Activated CD8-positive, alpha-beta T cell treated with anti-CD3 and anti-CD28 coated beads for 36 hours (primary cell): ENCODE data around the gene BBS7. TPM values are rescaled to one million over a fixed set of nuclear protein-coding genes. Genes with fewer than 3 reads are reported as not detected.

Experiments used
- ATAC-seq: fragments of 200-7000 bp; cut with Tn5 transposase; one replicate; pipeline ENCODE4 v1.10.0; 2021; ENCODE audit warnings: mild to moderate bottlenecking, moderate library complexity
- CTCF ChIA-PET: fragments of 350-600 bp; sonication (Branson Sonifier 250); formaldehyde crosslinking; loops from one replicate; lab custom pipeline; 2021; ENCODE audit warnings: antibody characterized with exemption; lab: Charles Lee
- POLR2A ChIA-PET: fragments of 350-600 bp; sonication (Branson Sonifier 250); formaldehyde crosslinking; loops from one replicate; lab custom pipeline; 2021; ENCODE audit warnings: antibody characterized with exemption; lab: Charles Lee
- DNase-seq: peaks from one replicate; pipeline ENCODE4 v3.0.0-alpha.2; 2020
- H3K27ac Mint-ChIP-seq: one replicate; pipeline ENCODE4 v1.8.0; 2021; ENCODE audit warnings: mild to moderate bottlenecking, mixed read lengths
- H3K27me3 Mint-ChIP-seq: one replicate; pipeline ENCODE4 v1.8.0; 2021; ENCODE audit warnings: mixed read lengths
- H3K36me3 Mint-ChIP-seq: one replicate; pipeline ENCODE4 v1.8.0; 2021; ENCODE audit warnings: low read depth, mixed read lengths
- H3K4me1 Mint-ChIP-seq: one replicate; pipeline ENCODE4 v1.8.0; 2021; ENCODE audit warnings: low read depth, mixed read lengths
- H3K4me3 Mint-ChIP-seq: one replicate; pipeline ENCODE4 v1.8.0; 2021; ENCODE audit warnings: mild to moderate bottlenecking, moderate library complexity, mixed read lengths
- H3K9me3 Mint-ChIP-seq: one replicate; pipeline ENCODE4 v1.8.0; 2021; ENCODE audit warnings: mixed read lengths
- CTCF ChIP-seq: fragments of 200-600 bp; IDR thresholded peaks from one replicate; pipeline ENCODE4 v1.8.0; 2022; ENCODE audit warnings: antibody characterized with exemption, mild to moderate bottlenecking
- intact Hi-C: fragments of 100-400 bp; cut with micrococcal nuclease; formaldehyde crosslinking; loops from one replicate; pipeline ENCODE4 v1.10.0; 2022
- total RNA-seq, 2 experiments: library from RNA; stranded (reverse); gene quantifications; one replicate each; pipeline ENCODE4 v1.2.3, GENCODE V29; 2021

The BBS7 gene
- total RNA-seq, 2 experiments from 2014 or later: 12.7 to 15.8 TPM

GRCh38 chr4:121823505-121824170 lies 46.6 kb downstream of the BBS7 start, which contains the start of gene CCNA2:
TSS of gene CCNA2 (minus strand) at chr4:121823883. CDS start at chr4:121823628, 255 bp downstream.
- ChIA-PET POLR2A (interaction anchor here (0.6 to 1.7 kb wide), 7 partner anchors 10 to 77 kb away, joined by 3 to 8 read pairs (median 4); partner anchors contain the start of genes BBS7 and EXOSC9), CTCF (interaction anchor here (1.0 to 1.3 kb wide), 3 partner anchors 12 to 76 kb away, joined by 4 read pairs; partner anchors contain the start of gene EXOSC9)
- intact Hi-C loops: no loop called here
- Mint-ChIP-seq H3K4me3 (peak within 1 kb of the TSS; percentile 97), H3K36me3 (peaks cover 37% of the 10 kb centered on the region), H3K27ac (peak within 1 kb of the TSS; percentile 92), H3K4me1 (peaks cover 20% of the 10 kb centered on the region), H3K9me3 (no peaks in the 10 kb centered on the region), H3K27me3 (no peaks in the 10 kb centered on the region)
- peak; percentile 98 for ATAC-seq
- TF ChIP-seq CTCF: no peak
- DNase-seq: peak; percentile 99

- peaks cover 44% of the 10 kb centered on the region for H3K36me3 Mint-ChIP-seq
- intact Hi-C loops: no loop called here
- POLR2A ChIA-PET: interaction anchor here (1.1 to 1.7 kb wide), 4 partner anchors 19 to 47 kb away, joined by 3 to 8 read pairs (median 6); partner anchors contain the start of genes BBS7 and EXOSC9
- H3K27ac Mint-ChIP-seq: peak overlapping the region; percentile 92
- no peaks in the 10 kb centered on the region for H3K27me3 Mint-ChIP-seq
- peak overlapping the region; percentile 97 for H3K4me3 Mint-ChIP-seq
- CTCF ChIA-PET: interaction anchor here (1.3 to 1.9 kb wide), 2 partner anchors 12 to 22 kb away, joined by 4 to 5 read pairs; partner anchors contain the start of gene EXOSC9
- no peaks in the 10 kb centered on the region for H3K9me3 Mint-ChIP-seq
- TF ChIP-seq CTCF: no peak
- ATAC-seq (peak; percentile 22), DNase-seq (peak; percentile 64)
- peaks cover 24% of the 10 kb centered on the region for H3K4me1 Mint-ChIP-seq
Measured at GRCh38 chr4:121822796-121823504, 47.3 kb downstream of the BBS7 start.

- Mint-ChIP-seq H3K27me3 (no peaks in the 10 kb centered on the region), H3K9me3 (no peaks in the 10 kb centered on the region), H3K4me1 (peaks cover 28% of the 10 kb centered on the region), H3K27ac (no peak overlapping the region), H3K4me3 (peak overlapping the region; percentile 97), H3K36me3 (peaks cover 51% of the 10 kb centered on the region)
- intact Hi-C loops: no loop called here
- CTCF ChIA-PET: interaction anchor here (1.3 to 1.9 kb wide), 2 partner anchors 11 to 21 kb away, joined by 4 to 5 read pairs; partner anchors contain the start of gene EXOSC9
- POLR2A ChIA-PET: interaction anchor here (1.3 kb wide), 1 partner anchor 21 kb away, joined by 4 read pairs; the partner anchor contains the start of gene EXOSC9
- TF ChIP-seq CTCF: no peak
- no peak for DNase-seq
- ATAC-seq: no peak
Measured at GRCh38 chr4:121822047-121822446, 48.2 kb downstream of the BBS7 start.

- no peak for DNase-seq
- no peak for ATAC-seq
- H3K4me3 Mint-ChIP-seq: no peak overlapping the region
- no peaks in the 10 kb centered on the region for H3K9me3 Mint-ChIP-seq
- POLR2A ChIA-PET: interaction anchor here (1.0 to 1.2 kb wide), 2 partner anchors 9 to 11 kb away, joined by 3 read pairs; no protein-coding TSS in a partner anchor
- CTCF ChIA-PET: no interaction called here
- H3K27me3 Mint-ChIP-seq: no peaks in the 10 kb centered on the region
- peaks cover 57% of the 10 kb centered on the region for H3K36me3 Mint-ChIP-seq
- no peak for TF ChIP-seq CTCF
- H3K4me1 Mint-ChIP-seq: peaks cover 29% of the 10 kb centered on the region
- intact Hi-C loops: no loop called here
- peak overlapping the region; percentile 4 for H3K27ac Mint-ChIP-seq
Measured at GRCh38 chr4:121819216-121819965, 50.9 kb downstream of the BBS7 start.
